ENCODE measurements around the gene PPP6R3.

The PPP6R3 gene

GRCh38 chr11:68651208-68651984 lies 190.8 kb downstream of the PPP6R3 start:
- TF ChIP-seq CTCF (IDR thresholded peaks at IDR 0.05; ENCODE audit: low read depth, low read length) = no peak
- H3K27ac ChIP-seq = no peak overlapping the region
- H3K36me3 ChIP-seq = no peaks in the 10 kb centered on the region
- DNase-seq = no peak
- no peaks in the 10 kb centered on the region for H3K27me3 ChIP-seq (ENCODE audit: insufficient read depth, low read depth, severe bottlenecking)
- no peak overlapping the region for H3K4me3 ChIP-seq (ENCODE audit: low read depth, low read length)
- peaks cover 12% of the 10 kb centered on the region for H3K9me3 ChIP-seq (ENCODE audit: severe bottlenecking)

GRCh38 chr11:68651985-68652682 lies 191.6 kb downstream of the PPP6R3 start:
- TF ChIP-seq CTCF (IDR thresholded peaks at IDR 0.05; ENCODE audit: low read depth, low read length) = no peak
- H3K4me3 ChIP-seq (ENCODE audit: low read depth, low read length) = no peak overlapping the region
- DNase-seq = no peak
- H3K27ac ChIP-seq = no peak overlapping the region
- no peaks in the 10 kb centered on the region for H3K27me3 ChIP-seq (ENCODE audit: insufficient read depth, low read depth, severe bottlenecking)
- peaks cover 8% of the 10 kb centered on the region for H3K9me3 ChIP-seq (ENCODE audit: severe bottlenecking)
- no peaks in the 10 kb centered on the region for H3K36me3 ChIP-seq

GRCh38 chr11:68652683-68653156 lies 192.2 kb downstream of the PPP6R3 start:
- no peak for DNase-seq
- Histone ChIP-seq H3K27me3 (ENCODE audit: insufficient read depth, low read depth, severe bottlenecking) (no peaks in the 10 kb centered on the region), H3K9me3 (ENCODE audit: severe bottlenecking) (peaks cover 6% of the 10 kb centered on the region), H3K36me3 (no peaks in the 10 kb centered on the region), H3K27ac (no peak overlapping the region), H3K4me3 (ENCODE audit: low read depth, low read length) (no peak overlapping the region)
- no peak for TF ChIP-seq CTCF (IDR thresholded peaks at IDR 0.05; ENCODE audit: low read depth, low read length)

- Histone ChIP-seq H3K4me3 (ENCODE audit: low read depth, low read length) (no peak overlapping the region), H3K9me3 (ENCODE audit: severe bottlenecking) (peaks cover 6% of the 10 kb centered on the region), H3K36me3 (no peaks in the 10 kb centered on the region), H3K27me3 (ENCODE audit: insufficient read depth, low read depth, severe bottlenecking) (no peaks in the 10 kb centered on the region), H3K27ac (no peak overlapping the region)
- no peak for DNase-seq
- TF ChIP-seq CTCF (IDR thresholded peaks at IDR 0.05; ENCODE audit: low read depth, low read length) = no peak
Observed at GRCh38 chr11:68653486-68654430, 193.2 kb downstream of the PPP6R3 start.

GRCh38 chr11:68654978-68655377 lies 194.4 kb downstream of the PPP6R3 start:
- Histone ChIP-seq H3K4me3 (ENCODE audit: low read depth, low read length) (no peak overlapping the region), H3K9me3 (ENCODE audit: severe bottlenecking) (peaks cover 6% of the 10 kb centered on the region), H3K36me3 (no peaks in the 10 kb centered on the region), H3K27me3 (ENCODE audit: insufficient read depth, low read depth, severe bottlenecking) (no peaks in the 10 kb centered on the region), H3K27ac (no peak overlapping the region)
- TF ChIP-seq CTCF (IDR thresholded peaks at IDR 0.05; ENCODE audit: low read depth, low read length) = no peak
- DNase-seq = no peak

Measured in WERI-Rb-1 (cell line).